ENCODE results near the gene TBC1D8.

TBC1D8 gene

DNA sequence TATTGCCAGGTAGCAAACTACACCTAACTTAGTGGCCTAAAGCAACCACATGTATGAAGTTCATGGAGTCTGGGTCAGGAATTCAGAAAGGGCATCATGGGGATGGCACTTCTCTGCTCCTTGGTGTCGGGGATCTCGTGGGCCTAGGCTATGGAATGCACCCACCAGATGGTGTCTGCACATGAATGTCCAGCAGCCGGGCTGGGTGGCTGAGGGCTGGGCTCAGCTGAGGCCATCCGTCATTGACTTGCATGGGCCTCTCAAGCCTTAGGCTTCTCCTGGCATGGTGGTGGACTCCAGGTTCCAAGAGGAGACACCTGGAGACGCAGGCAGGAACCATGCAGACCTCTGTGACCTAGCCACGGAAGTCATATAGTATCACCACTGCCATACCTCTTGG, 175.1 kb downstream of the TBC1D8 start:
- Histone ChIP-seq H3K27ac (ENCODE audit: low read depth, low read length) (no peak overlapping the region), H3K4me1 (ENCODE audit: control insufficient read depth, low read length) (peaks cover 9% of the 10 kb centered on the region), H3K9me2 (replicated peaks; ENCODE audit: control insufficient read depth, low read length) (no peaks in the 10 kb centered on the region), H3K79me2 (ENCODE audit: control insufficient read depth, low read length) (no peaks in the 10 kb centered on the region), H3K4me2 (ENCODE audit: low read length) (no peak overlapping the region), H3F3A (ENCODE audit: control insufficient read depth, insufficient read depth) (0 out of 2 replicates have a peak, but pooled peaks cover 2% of the 10 kb centered on the region), H3K36me3 (ENCODE audit: control insufficient read depth, low read length) (no peaks in the 10 kb centered on the region), H3K27me3 (ENCODE audit: control insufficient read depth, low read length) (peaks cover 14% of the 10 kb centered on the region; the same call in 1 of the 2 replicates), H3K9me3 (ENCODE audit: control insufficient read depth, insufficient read depth, low read length) (no peaks in the 10 kb centered on the region), H3K4me3 (ENCODE audit: low read length) (no peak overlapping the region), H4K20me1 (ENCODE audit: control insufficient read depth, insufficient read depth, low read depth, low read length) (no peaks in the 10 kb centered on the region)
- TF ChIP-seq, protein P1, sequence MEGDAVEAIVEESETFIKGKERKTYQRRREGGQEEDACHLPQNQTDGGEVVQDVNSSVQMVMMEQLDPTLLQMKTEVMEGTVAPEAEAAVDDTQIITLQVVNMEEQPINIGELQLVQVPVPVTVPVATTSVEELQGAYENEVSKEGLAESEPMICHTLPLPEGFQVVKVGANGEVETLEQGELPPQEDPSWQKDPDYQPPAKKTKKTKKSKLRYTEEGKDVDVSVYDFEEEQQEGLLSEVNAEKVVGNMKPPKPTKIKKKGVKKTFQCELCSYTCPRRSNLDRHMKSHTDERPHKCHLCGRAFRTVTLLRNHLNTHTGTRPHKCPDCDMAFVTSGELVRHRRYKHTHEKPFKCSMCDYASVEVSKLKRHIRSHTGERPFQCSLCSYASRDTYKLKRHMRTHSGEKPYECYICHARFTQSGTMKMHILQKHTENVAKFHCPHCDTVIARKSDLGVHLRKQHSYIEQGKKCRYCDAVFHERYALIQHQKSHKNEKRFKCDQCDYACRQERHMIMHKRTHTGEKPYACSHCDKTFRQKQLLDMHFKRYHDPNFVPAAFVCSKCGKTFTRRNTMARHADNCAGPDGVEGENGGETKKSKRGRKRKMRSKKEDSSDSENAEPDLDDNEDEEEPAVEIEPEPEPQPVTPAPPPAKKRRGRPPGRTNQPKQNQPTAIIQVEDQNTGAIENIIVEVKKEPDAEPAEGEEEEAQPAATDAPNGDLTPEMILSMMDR (IDR thresholded peaks at IDR 0.05; ENCODE audit: low read depth, low read length, poor library complexity, severe bottlenecking): no peak
- no peak for TF ChIP-seq EZH2phosphoT487 (IDR thresholded peaks at IDR 0.05; ENCODE audit: borderline replicate concordance, low read length)

GRCh38 chr2:100975521-100975785, 175.7 kb downstream of the TBC1D8 start:
- Histone ChIP-seq H3K27ac (ENCODE audit: low read depth, low read length) (no peak overlapping the region), H3K4me1 (ENCODE audit: control insufficient read depth, low read length) (peaks cover 9% of the 10 kb centered on the region), H3K4me2 (ENCODE audit: low read length) (no peak overlapping the region), H4K20me1 (ENCODE audit: control insufficient read depth, insufficient read depth, low read depth, low read length) (no peaks in the 10 kb centered on the region), H3F3A (ENCODE audit: control insufficient read depth, insufficient read depth) (0 out of 2 replicates have a peak, but pooled peaks cover 2% of the 10 kb centered on the region), H3K9me2 (replicated peaks; ENCODE audit: control insufficient read depth, low read length) (no peaks in the 10 kb centered on the region), H3K9me3 (ENCODE audit: control insufficient read depth, insufficient read depth, low read length) (no peaks in the 10 kb centered on the region), H3K4me3 (ENCODE audit: low read length) (no peak overlapping the region), H3K79me2 (ENCODE audit: control insufficient read depth, low read length) (no peaks in the 10 kb centered on the region), H3K27me3 (ENCODE audit: control insufficient read depth, low read length) (peaks cover 14% of the 10 kb centered on the region; the same call in 1 of the 2 replicates), H3K36me3 (ENCODE audit: control insufficient read depth, low read length) (no peaks in the 10 kb centered on the region)
- TF ChIP-seq, protein P1 (IDR thresholded peaks at IDR 0.05; ENCODE audit: low read depth, low read length, poor library complexity, severe bottlenecking): no peak
- no peak for TF ChIP-seq EZH2phosphoT487 (IDR thresholded peaks at IDR 0.05; ENCODE audit: borderline replicate concordance, low read length)

- no peaks in the 10 kb centered on the region for H3K9me2 ChIP-seq (replicated peaks; ENCODE audit: control insufficient read depth, low read length)
- H3K4me2 ChIP-seq (ENCODE audit: low read length): no peak overlapping the region
- peaks cover 14% of the 10 kb centered on the region; the same call in 1 of the 2 replicates for H3K27me3 ChIP-seq (ENCODE audit: control insufficient read depth, low read length)
- H3K36me3 ChIP-seq (ENCODE audit: control insufficient read depth, low read length): no peaks in the 10 kb centered on the region
- H4K20me1 ChIP-seq (ENCODE audit: control insufficient read depth, insufficient read depth, low read depth, low read length): no peaks in the 10 kb centered on the region
- H3K27ac ChIP-seq (ENCODE audit: low read depth, low read length): no peak overlapping the region
- 0 out of 2 replicates have a peak, but pooled peaks cover 2% of the 10 kb centered on the region for H3F3A ChIP-seq (ENCODE audit: control insufficient read depth, insufficient read depth)
- TF ChIP-seq, protein P1 (IDR thresholded peaks at IDR 0.05; ENCODE audit: low read depth, low read length, poor library complexity, severe bottlenecking): no peak
- TF ChIP-seq EZH2phosphoT487 (IDR thresholded peaks at IDR 0.05; ENCODE audit: borderline replicate concordance, low read length): no peak
- no peak overlapping the region for H3K4me3 ChIP-seq (ENCODE audit: low read length)
- no peaks in the 10 kb centered on the region for H3K9me3 ChIP-seq (ENCODE audit: control insufficient read depth, insufficient read depth, low read length)
- peaks cover 9% of the 10 kb centered on the region for H3K4me1 ChIP-seq (ENCODE audit: control insufficient read depth, low read length)
- H3K79me2 ChIP-seq (ENCODE audit: control insufficient read depth, low read length): no peaks in the 10 kb centered on the region
Observed at GRCh38 chr2:100974712-100975520, 176.3 kb downstream of the TBC1D8 start.

Data from DOHH2 (cell line).